Upper lobe of right lung (tissue), 1 donor: ENCODE results near the gene LONP2. TPM values are rescaled to one million over a fixed set of nuclear protein-coding genes. Genes with fewer than 3 reads are reported as not detected.
"Not testable (repeated sequence)": the region's sequence is repeated elsewhere in the genome, so short reads cannot be mapped to it uniquely, and the experiment has no call there.

Experiments
- ATAC-seq: fragments of 200-7000 bp; cut with Tn5 transposase; one replicate; pipeline ENCODE4 v1.9.1; 2020; ENCODE audit warnings: mild to moderate bottlenecking, moderate library complexity
- DNase-seq: peaks from one replicate; pipeline ENCODE4 v3.0.0-alpha.2; 2020
- H3K27ac ChIP-seq: fragments of 200-600 bp; one replicate; pipeline ENCODE4 v1.8.0; 2022
- H3K27me3 ChIP-seq: fragments of 200-600 bp; one replicate; pipeline ENCODE4 v1.8.0; 2022; ENCODE audit warnings: mild to moderate bottlenecking
- H3K36me3 ChIP-seq: fragments of 200-600 bp; one replicate; pipeline ENCODE4 v1.8.0; 2022
- H3K4me1 ChIP-seq: fragments of 200-600 bp; one replicate; pipeline ENCODE4 v1.8.0; 2022
- H3K4me3 ChIP-seq: fragments of 200-600 bp; one replicate; pipeline ENCODE4 v1.8.0; 2022; ENCODE audit warnings: mild to moderate bottlenecking
- H3K9me3 ChIP-seq: fragments of 200-600 bp; one replicate; pipeline ENCODE4 v1.8.0; 2022
- intact Hi-C: fragments of 100-400 bp; cut with DNase I; formaldehyde crosslinking; loops from one replicate; pipeline ENCODE4 v1.11.0; 2022
- total RNA-seq: library from RNA; stranded (reverse); fragmentation: NEBNext Ultra II Directional; extraction: Animal tissue kit (Norgen Biotek cat#: 25700); gene quantifications from one replicate; pipeline ENCODE4 v1.2.1, GENCODE V29; 2021
- TF ChIP-seq, protein P1 (sequence below): fragments of 200-600 bp; IDR thresholded peaks from one replicate; pipeline ENCODE4 v1.8.0; 2022; ENCODE audit warnings: antibody characterized with exemption
- donor health status: DM: no; HTN: yes; CAD: no; lungs with severe emphysema.

The LONP2 gene
- total RNA-seq, 1 donor from 2014 or later = 63.3 TPM

- intact Hi-C loops = no loop called here
- no peak for DNase-seq
- TF ChIP-seq, protein P1, sequence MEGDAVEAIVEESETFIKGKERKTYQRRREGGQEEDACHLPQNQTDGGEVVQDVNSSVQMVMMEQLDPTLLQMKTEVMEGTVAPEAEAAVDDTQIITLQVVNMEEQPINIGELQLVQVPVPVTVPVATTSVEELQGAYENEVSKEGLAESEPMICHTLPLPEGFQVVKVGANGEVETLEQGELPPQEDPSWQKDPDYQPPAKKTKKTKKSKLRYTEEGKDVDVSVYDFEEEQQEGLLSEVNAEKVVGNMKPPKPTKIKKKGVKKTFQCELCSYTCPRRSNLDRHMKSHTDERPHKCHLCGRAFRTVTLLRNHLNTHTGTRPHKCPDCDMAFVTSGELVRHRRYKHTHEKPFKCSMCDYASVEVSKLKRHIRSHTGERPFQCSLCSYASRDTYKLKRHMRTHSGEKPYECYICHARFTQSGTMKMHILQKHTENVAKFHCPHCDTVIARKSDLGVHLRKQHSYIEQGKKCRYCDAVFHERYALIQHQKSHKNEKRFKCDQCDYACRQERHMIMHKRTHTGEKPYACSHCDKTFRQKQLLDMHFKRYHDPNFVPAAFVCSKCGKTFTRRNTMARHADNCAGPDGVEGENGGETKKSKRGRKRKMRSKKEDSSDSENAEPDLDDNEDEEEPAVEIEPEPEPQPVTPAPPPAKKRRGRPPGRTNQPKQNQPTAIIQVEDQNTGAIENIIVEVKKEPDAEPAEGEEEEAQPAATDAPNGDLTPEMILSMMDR = no peak
- H3K4me1 ChIP-seq = no peaks in the 10 kb centered on the region
- H3K9me3 ChIP-seq = no peaks in the 10 kb centered on the region
- no peak for ATAC-seq
- no peaks in the 10 kb centered on the region for H3K27me3 ChIP-seq
- H3K4me3 ChIP-seq = no peak overlapping the region
- no peak overlapping the region for H3K27ac ChIP-seq
- peaks cover 49% of the 10 kb centered on the region for H3K36me3 ChIP-seq
Measured at GRCh38 chr16:48295488-48296281, 51.6 kb downstream of the LONP2 start.

DNA sequence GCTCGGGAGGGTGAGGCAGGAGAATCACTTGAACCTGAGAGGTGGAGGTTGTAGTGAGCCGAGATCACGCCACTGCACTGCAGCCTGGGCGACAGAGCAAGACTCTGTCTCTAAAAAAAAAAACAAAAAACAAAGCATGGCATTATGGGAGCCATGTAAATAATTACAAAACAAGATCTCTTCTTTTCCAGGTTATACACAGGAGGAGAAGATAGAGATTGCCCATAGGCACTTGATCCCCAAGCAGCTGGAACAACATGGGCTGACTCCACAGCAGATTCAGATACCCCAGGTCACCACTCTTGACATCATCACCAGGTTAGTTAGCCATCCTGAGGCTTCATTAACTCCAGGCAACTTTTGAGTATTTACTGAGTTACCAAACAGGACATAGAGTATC lies 55.4 kb downstream of the LONP2 start:
- Histone ChIP-seq H3K27ac (no peak overlapping the region), H3K27me3 (no peaks in the 10 kb centered on the region), H3K4me3 (no peak overlapping the region), H3K9me3 (no peaks in the 10 kb centered on the region), H3K4me1 (no peaks in the 10 kb centered on the region), H3K36me3 (peaks cover 77% of the 10 kb centered on the region)
- ATAC-seq (no peak), DNase-seq (no peak)
- TF ChIP-seq, protein P1 = no peak
- intact Hi-C loops = no loop called here

DNA sequence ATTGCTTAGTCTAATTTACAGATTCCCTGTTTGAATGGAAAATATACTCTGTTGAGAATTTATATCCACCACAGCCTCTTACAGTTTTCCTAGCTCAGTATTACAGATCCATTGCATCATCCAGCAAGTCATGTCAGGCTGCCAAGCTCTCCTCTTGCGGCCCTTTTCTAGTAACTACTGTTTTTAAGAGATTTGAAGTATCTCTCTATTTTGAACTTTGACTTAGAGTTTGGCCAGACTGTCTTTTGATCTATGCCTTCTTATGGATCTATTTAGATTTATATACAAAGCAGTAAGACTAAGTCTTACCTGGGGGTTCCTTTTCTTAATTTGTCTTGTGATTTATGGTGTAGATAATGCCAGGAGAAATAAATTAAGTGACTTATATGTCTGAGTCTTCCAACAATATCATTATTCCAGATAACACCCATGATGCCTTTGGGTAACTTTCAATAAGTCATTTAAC lies 56.3 kb downstream of the LONP2 start:
- Histone ChIP-seq H3K27ac (peak overlapping the region; percentile 2), H3K27me3 (no peaks in the 10 kb centered on the region), H3K4me3 (no peak overlapping the region), H3K36me3 (peaks cover 87% of the 10 kb centered on the region), H3K4me1 (no peaks in the 10 kb centered on the region), H3K9me3 (no peaks in the 10 kb centered on the region)
- intact Hi-C loops = no loop called here
- TF ChIP-seq, protein P1 = no peak
- DNase-seq (no peak), ATAC-seq (peak; percentile 46)

GRCh38 chr16:48308535-48308934 lies 64.4 kb downstream of the LONP2 start:
- no peak for DNase-seq
- intact Hi-C loops = no loop called here
- TF ChIP-seq, protein P1 = no peak
- Histone ChIP-seq H3K9me3 (peaks cover 16% of the 10 kb centered on the region), H3K4me3 (no peak overlapping the region), H3K27ac (no peak overlapping the region), H3K4me1 (no peaks in the 10 kb centered on the region), H3K36me3 (peaks cover 49% of the 10 kb centered on the region), H3K27me3 (no peaks in the 10 kb centered on the region)
- ATAC-seq = no peak

DNA sequence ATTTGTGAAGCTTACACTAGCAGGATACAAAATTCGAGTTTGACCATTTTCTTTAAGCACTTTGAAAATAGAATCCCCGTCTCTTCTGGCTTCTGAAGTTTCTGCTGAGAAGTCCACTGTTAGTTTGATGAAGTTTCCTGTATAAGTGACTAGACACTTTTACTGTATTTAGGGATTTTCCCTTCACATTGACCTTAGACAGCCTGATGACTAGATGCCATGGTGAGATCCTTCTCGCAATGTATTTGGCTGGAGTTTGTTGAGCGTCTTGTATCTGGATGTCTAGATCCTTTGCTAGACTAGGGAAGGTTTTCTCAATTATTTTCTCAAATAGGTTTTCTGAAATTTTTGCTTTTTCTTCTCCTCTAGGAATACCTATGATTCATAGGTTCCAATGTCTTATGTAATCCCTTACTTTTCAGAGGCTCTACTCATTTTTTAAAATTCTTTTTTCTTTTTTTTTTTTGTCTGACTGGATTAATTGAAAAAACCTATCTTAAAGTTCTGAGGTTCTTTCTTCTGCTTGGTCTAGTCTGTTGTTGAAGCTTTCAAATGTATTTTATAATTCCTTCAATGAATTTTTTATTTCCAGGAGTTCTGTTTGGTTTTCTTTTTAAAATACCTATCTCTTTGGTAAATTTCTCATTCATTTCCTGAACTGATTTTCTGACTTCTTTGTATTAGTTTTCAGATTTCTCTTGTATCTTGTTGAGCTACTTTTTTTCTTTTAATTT lies 67.0 kb downstream of the LONP2 start:
- H3K9me3 ChIP-seq = peaks cover 16% of the 10 kb centered on the region
- H3K4me3 ChIP-seq = no peak overlapping the region
- DNase-seq = no peak
- intact Hi-C loops = no loop called here
- ATAC-seq = no peak
- no peaks in the 10 kb centered on the region for H3K27me3 ChIP-seq
- TF ChIP-seq, protein P1 = no peak
- H3K4me1 ChIP-seq = no peaks in the 10 kb centered on the region
- H3K36me3 ChIP-seq = peaks cover 26% of the 10 kb centered on the region
- no peak overlapping the region for H3K27ac ChIP-seq

DNA sequence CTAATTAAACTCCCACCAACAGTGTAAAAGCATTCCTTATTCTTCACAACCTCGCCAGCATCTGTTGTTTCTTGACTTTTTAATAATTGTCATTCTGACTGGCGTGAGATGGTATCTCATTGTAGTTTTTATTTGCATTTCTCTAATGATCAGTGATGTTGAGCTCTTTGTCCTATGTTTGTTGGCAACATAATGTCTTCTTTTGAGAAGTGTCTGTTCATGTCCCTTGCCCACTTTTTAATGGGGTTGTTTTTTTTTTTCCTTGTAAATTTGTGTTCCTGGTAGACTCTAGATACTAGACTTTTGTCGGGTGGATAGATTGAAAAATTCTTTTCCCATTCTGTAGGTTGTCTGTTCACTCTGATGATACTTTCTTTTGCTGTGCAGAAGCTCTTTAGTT lies 69.8 kb downstream of the LONP2 start:
- intact Hi-C loops, DNase-seq: not testable (repeated sequence)

More for the DNA sequence above, 69.8 kb downstream of the LONP2 start:
- not testable (repeated sequence) for H3K4me3 ChIP-seq, H3K27me3 ChIP-seq, H3K27ac ChIP-seq, H3K36me3 ChIP-seq, ATAC-seq
- H3K4me1 ChIP-seq = peaks cover 15% of the 10 kb centered on the region
- peaks cover 16% of the 10 kb centered on the region for H3K9me3 ChIP-seq
